ENCODE measurements around the gene ZNF573. TPM values are rescaled to one million over a fixed set of nuclear protein-coding genes. Genes with fewer than 3 reads are reported as not detected.

Gene ZNF573

Small RNA genes lying within 50 kb of the gene (small RNA-seq; reads per million reads assigned to genes)
- gene SELENOKP1 (ENCODE audit: low read depth), result not detected
